DND-41 (cell line): ENCODE measurements around the gene BRAT1.
"Not testable (repeated sequence)": the region's sequence is repeated elsewhere in the genome, so short reads cannot be mapped to it uniquely, and the experiment has no call there.

ENCODE experiments used
- EZH2 ChIP-seq: IDR thresholded peaks from 3 replicates; pipeline ENCODE4 v1.6.1; 2012; ENCODE audit warnings: borderline replicate concordance, low read depth, mild to moderate bottlenecking, moderate library complexity, low read length, inconsistent platforms; ENCODE audit not compliant: severe bottlenecking
- TF ChIP-seq, protein P1 (sequence below): IDR thresholded peaks from 2 replicates; pipeline ENCODE4 v1.5.1; 2012; ENCODE audit warnings: borderline replicate concordance, low read length, moderate library complexity, mild to moderate bottlenecking; ENCODE audit not compliant: poor library complexity, severe bottlenecking; ENCODE audit errors: extremely low read depth

DNA sequence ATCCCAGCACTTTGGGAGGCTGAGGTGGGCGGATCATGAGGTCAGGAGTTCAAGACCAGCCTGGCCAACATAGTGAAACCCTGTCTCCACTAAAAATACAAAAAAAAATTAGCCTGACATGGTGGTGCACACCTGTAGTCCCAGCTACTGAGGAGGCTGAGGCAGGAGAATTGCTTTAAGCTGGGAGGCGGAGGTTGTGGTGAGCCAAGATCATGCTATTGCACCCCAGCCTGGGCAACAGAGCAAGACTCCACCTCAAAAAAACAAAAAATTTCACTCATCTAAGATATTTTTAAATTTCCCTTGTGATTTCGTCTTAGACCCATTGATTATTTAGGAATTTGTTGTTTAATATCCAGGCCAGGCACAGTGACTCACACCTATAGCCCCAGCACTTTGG, 8.6 kb upstream of the BRAT1 start:
- TF ChIP-seq, protein P1, sequence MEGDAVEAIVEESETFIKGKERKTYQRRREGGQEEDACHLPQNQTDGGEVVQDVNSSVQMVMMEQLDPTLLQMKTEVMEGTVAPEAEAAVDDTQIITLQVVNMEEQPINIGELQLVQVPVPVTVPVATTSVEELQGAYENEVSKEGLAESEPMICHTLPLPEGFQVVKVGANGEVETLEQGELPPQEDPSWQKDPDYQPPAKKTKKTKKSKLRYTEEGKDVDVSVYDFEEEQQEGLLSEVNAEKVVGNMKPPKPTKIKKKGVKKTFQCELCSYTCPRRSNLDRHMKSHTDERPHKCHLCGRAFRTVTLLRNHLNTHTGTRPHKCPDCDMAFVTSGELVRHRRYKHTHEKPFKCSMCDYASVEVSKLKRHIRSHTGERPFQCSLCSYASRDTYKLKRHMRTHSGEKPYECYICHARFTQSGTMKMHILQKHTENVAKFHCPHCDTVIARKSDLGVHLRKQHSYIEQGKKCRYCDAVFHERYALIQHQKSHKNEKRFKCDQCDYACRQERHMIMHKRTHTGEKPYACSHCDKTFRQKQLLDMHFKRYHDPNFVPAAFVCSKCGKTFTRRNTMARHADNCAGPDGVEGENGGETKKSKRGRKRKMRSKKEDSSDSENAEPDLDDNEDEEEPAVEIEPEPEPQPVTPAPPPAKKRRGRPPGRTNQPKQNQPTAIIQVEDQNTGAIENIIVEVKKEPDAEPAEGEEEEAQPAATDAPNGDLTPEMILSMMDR = not testable (repeated sequence)
- TF ChIP-seq EZH2 = not testable (repeated sequence)
